Heart right ventricle (tissue), 16 donors: ENCODE results near the gene KCNJ6. TPM values are rescaled to one million over a fixed set of nuclear protein-coding genes. Genes with fewer than 3 reads are reported as not detected.

ENCODE experiments used
- ATAC-seq, 8 donors: fragments of 200-7000 bp; cut with Tn5 transposase; one replicate each; pipeline ENCODE4 v1.9.1; 2020; ENCODE audit warnings: mild to moderate bottlenecking in 8 of 8, moderate library complexity in 8 of 8, moderate number of reproducible peaks in 1 of 8
- DNase-seq, 2 donors: peaks; one replicate each; pipeline ENCODE4 v3.0.0-alpha.2; 2020
- H3K27ac ChIP-seq, 10 donors: fragments of 200-600 bp; sonication (generic) in 2 of 10; one replicate each; pipeline versions ENCODE4 v1.5.0 to v1.8.0; 2020 to 2022; ENCODE audit warnings: mild to moderate bottlenecking in 3 of 10
- H3K27me3 ChIP-seq, 7 donors: fragments of 200-600 bp; one replicate each; pipeline ENCODE4 v1.8.0; 2021 to 2022; ENCODE audit warnings: mild to moderate bottlenecking in 2 of 7
- H3K36me3 ChIP-seq, 9 donors: fragments of 200-600 bp; sonication (generic) in 1 of 9; one replicate each; pipeline versions ENCODE4 v1.5.0 to v1.8.0; 2020 to 2022; ENCODE audit warnings: mild to moderate bottlenecking in 2 of 9
- H3K4me1 ChIP-seq, 9 donors: fragments of 200-600 bp; sonication (generic) in 1 of 9; one replicate each; pipeline versions ENCODE4 v1.5.0 to v1.8.0; 2020 to 2022; ENCODE audit warnings: mild to moderate bottlenecking in 4 of 9
- H3K4me3 ChIP-seq, 10 donors: fragments of 200-600 bp; sonication (generic) in 2 of 10; one replicate each; pipeline versions ENCODE4 v1.5.0 to v1.8.0; 2020 to 2022; ENCODE audit warnings: mild to moderate bottlenecking in 7 of 10, moderate library complexity in 2 of 10
- H3K9me3 ChIP-seq, 11 donors: fragments of 200-600 bp in 10 of 11; sonication (generic) in 2 of 11; one replicate each; pipeline versions ENCODE4 v1.5.0 to v1.8.0; 2013 to 2022; ENCODE audit warnings: mild to moderate bottlenecking in 2 of 11, control low read depth in 1 of 11, moderate library complexity in 1 of 11
- WGBS, 2 donors: extraction: QIAGEN DNeasy Blood & Tissue Kit; methylation state at CpG; one replicate each; pipeline ENCODE4 v1.1.7; 2013; ENCODE audit warnings: inconsistent platforms in 1 of 2; 5-methylcytosine and 5-hydroxymethylcytosine counted together
- intact Hi-C, 10 donors: fragments of 100-400 bp; cut with DNase I; formaldehyde crosslinking; loops; one replicate each; pipeline versions ENCODE4 v1.11.1 to v1.14.2; 2022
- polyA plus RNA-seq, 2 donors: library from polyadenylated mRNA; stranded (reverse); fragments of 200-250 nt; gene quantifications; one replicate each; pipeline ENCODE4 v1.2.3, GENCODE V29; 2013
- total RNA-seq, 10 donors: library from RNA; stranded (reverse); fragmentation: NEBNext Ultra II Directional in 3 of 10; extraction: Animal tissue kit (Norgen Biotek cat#: 25700) in 3 of 10; gene quantifications; one replicate each; pipeline versions ENCODE4 v1.2.1 to v1.2.4, GENCODE V29; 2021 to 2023
- TF ChIP-seq, protein P1 (sequence below), 9 donors: fragments of 200-600 bp; sonication (generic) in 2 of 9; IDR thresholded peaks; one replicate each; pipeline versions ENCODE4 v1.5.0 to v1.8.0; 2021 to 2022; ENCODE audit warnings: antibody characterized with exemption in 9 of 9, mild to moderate bottlenecking in 5 of 9, moderate library complexity in 1 of 9
- donor health status: Arrhythmogenic right ventricular cardiomyopathy.
- donor health status: ischemic (EF 13 %, LVEDD 7.1; RV severe dilation, severe dysfunction).
- donor health status: healthy with polysubstance abuse.
- donor health status: DM: no; HTN: yes; CAD: no.
- donor health status: DM: no; HTN: no; CAD: no.
- donor health status: ischemic (EF 25% LVEDD 6.9; RV normal size, moderate dysfunction).
- donor health status: ischemic (EF 25% LVEDD 5.7; RV mildly dilated, moderate dysfunction).
- donor health status: healthy.
- donor health status: DM: yes; HTN: yes; CAD: no.
- donor health status: Ischemic cardiomyopathy.
- donor health status: ischemic (EF 35%, LVEDD 5.7; RV mildly dilated, moderate dysfunction).
- donor health status: nonischemic (EF 11% LVEDD 7.7; RV severe dilation, severe dysfunction).
- donor health status: DM: yes; HTN: yes; CAD: no.
- donor health status: PGD.
- donor health status: ischemic (EF 29% LVEDD 5.4; RV normal size, mild dysfunction).
- donor health status: nonischemic (EF 23%, LVEDD 6.1; RV moderate dilation, normal function).

The KCNJ6 gene
- total and polyA plus RNA-seq, 12 donors, result not detected

DNA sequence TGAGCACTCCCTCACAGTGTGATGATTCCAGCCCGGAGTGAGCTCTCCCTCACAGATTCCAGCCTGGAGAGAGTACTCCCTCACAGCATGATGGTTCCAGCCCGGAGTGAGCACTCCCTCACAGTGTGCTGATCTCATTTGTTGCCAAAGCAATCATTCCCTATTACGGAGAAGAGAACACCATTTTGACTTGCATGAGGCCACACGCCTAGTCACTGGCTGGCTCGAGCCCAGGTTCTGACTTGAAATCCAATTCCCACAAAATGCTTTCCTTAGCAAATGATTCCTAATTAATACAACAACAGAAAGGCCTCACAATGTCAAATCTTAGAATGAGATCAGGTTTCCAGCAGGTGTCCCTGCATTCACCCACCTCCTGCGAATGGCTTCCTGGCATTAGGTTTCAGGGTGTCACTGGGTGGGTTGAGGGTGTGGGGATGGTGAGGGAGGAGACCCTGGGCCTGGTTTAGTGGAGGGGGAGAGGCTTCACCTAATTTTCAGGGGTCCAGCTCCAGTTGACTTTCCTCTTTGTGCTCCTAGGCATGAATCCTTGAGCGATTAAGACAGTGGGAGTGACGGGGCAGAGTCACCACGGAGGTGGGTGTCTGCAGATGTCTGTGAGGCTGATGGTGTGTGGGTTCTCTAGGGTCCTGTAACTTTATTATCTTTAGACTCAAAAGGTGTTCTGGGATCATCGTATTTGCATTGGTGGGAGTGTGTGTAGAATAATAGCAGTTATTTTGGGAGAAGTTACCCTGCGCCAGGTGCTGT is 158.5 kb downstream of the KCNJ6 start:
- peaks cover 0 to 11% (median 2%) of the 10 kb centered on the region in 9 donors for H3K4me1 ChIP-seq
- ATAC-seq (no peak), DNase-seq (no peak)
- no peak overlapping the region for H3K4me3 ChIP-seq
- H3K27ac ChIP-seq, result no peak overlapping the region
- H3K27me3 ChIP-seq, result no peaks in the 10 kb centered on the region
- intact Hi-C loops, result no loop called here
- no peaks in the 10 kb centered on the region for H3K36me3 ChIP-seq
- H3K9me3 ChIP-seq, result no peaks in the 10 kb centered on the region
- TF ChIP-seq, protein P1, sequence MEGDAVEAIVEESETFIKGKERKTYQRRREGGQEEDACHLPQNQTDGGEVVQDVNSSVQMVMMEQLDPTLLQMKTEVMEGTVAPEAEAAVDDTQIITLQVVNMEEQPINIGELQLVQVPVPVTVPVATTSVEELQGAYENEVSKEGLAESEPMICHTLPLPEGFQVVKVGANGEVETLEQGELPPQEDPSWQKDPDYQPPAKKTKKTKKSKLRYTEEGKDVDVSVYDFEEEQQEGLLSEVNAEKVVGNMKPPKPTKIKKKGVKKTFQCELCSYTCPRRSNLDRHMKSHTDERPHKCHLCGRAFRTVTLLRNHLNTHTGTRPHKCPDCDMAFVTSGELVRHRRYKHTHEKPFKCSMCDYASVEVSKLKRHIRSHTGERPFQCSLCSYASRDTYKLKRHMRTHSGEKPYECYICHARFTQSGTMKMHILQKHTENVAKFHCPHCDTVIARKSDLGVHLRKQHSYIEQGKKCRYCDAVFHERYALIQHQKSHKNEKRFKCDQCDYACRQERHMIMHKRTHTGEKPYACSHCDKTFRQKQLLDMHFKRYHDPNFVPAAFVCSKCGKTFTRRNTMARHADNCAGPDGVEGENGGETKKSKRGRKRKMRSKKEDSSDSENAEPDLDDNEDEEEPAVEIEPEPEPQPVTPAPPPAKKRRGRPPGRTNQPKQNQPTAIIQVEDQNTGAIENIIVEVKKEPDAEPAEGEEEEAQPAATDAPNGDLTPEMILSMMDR (IDR thresholded peaks at IDR 0.05), result no peak
- 66 to 75% methylated on average over 11 of the region's 11 CpGs for WGBS, 2 donors

DNA sequence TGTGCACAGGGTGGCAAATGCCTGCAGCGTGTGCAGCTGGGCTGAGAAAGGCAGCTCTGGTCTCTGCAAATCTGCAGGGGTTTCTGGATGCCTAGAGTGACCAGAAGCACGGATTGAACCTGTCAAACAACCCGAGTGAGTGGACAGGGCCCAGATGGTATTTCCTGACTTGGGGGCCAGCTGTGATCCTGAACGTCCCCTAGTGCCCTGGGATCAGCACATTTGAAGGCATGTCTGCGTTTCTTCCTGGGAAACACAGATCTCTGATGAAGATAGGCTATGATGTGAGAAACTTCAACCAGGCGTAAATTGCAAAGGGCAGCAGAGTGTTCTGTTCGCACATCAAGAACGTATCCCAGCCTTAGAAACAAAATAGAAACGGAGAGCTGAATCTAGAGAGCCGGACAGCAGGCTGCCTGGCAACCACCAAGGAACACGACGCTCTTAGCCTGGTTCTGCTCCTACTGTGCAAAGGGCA is 163.1 kb downstream of the KCNJ6 start:
- TF ChIP-seq, protein P1 (IDR thresholded peaks at IDR 0.05), result no peak
- H3K36me3 ChIP-seq, result no peaks in the 10 kb centered on the region
- DNase-seq, result no peak
- peaks cover 0 to 4% (median 0%) of the 10 kb centered on the region in 7 donors for H3K27me3 ChIP-seq
- no peak overlapping the region for H3K4me3 ChIP-seq
- intact Hi-C loops, result no loop called here
- WGBS, 2 donors, result 30 to 34% methylated on average over 12 of the region's 12 CpGs
- peak; percentile 57 to 93 (median 76) for ATAC-seq
- H3K27ac ChIP-seq, result peak overlapping the region in 5 of 10 donors; percentile 36 to 63 (median 43)
- no peaks in the 10 kb centered on the region for H3K9me3 ChIP-seq
- H3K4me1 ChIP-seq, result peaks cover 0 to 12% (median 7%) of the 10 kb centered on the region in 9 donors

DNA sequence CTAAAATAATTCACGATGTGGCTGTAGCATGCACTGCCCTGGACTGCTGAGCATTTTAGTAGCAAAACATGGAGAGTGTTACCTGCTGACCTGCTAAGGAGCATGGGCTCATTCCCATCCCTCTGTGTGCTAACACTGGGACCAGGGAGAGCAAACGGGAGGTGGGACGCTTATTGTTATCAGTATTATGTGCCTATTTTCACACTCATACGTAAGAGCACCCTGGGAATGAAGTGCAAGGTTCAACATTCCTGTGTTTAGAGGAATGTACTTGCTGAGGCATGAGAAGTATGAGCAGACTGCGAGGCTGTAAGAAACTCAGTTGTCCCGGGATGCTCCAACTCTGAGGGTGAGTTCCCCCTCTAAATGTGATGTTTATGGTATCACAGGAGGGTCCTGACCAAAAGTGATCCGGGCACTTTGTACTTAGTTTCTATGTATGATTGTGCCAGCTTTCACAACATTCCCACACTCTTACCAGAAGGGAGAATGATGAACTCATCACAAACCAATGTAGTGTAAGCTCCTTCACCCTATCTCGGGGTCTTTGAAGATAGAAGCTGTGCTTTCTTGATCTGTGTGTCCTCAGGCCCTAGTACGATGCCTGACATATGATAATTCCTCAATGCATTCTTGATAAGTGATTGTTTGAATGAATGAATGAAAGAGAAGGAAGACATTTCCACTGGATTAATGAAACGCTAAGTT is 164.8 kb downstream of the KCNJ6 start:
- TF ChIP-seq, protein P1 (IDR thresholded peaks at IDR 0.05), result no peak
- ATAC-seq (peak in 7 of 8 donors; percentile 34 to 93 (median 78)), DNase-seq (no peak)
- Histone ChIP-seq H3K4me3 (no peak overlapping the region), H3K4me1 (peaks cover 0 to 12% (median 7%) of the 10 kb centered on the region in 9 donors), H3K27ac (peak overlapping the region in 1 of 10 donors; percentile 43), H3K27me3 (peaks cover 0 to 4% (median 0%) of the 10 kb centered on the region in 7 donors), H3K9me3 (no peaks in the 10 kb centered on the region), H3K36me3 (no peaks in the 10 kb centered on the region)
- intact Hi-C loops, result no loop called here
- 31 to 42% methylated on average over 10 of the region's 10 CpGs for WGBS, 2 donors

DNA sequence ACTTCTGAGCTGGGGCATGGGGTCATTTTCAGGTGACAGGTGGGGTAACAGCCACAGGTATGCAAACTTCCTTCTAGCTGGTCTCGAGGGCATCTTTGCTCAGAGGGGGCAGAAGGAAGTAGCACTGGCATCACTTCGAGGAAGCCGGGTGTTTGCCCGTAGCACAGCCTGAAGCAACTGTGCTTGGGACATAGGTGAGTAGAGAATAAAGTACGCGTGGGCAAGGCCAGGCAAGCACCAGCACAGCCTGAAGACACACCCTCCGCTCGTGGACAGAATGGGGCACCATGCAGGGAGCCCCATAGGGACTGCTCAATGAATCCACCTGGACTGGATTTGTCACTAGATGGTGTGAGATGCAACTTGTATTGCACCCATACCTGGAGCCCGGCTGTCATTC is 167.1 kb downstream of the KCNJ6 start:
- 78 to 89% methylated on average over 9 of the region's 9 CpGs for WGBS, 2 donors

More for the DNA sequence above, 167.1 kb downstream of the KCNJ6 start:
- Histone ChIP-seq H3K4me3 (no peak overlapping the region), H3K36me3 (no peaks in the 10 kb centered on the region), H3K27ac (no peak overlapping the region), H3K4me1 (peaks cover 0 to 12% (median 7%) of the 10 kb centered on the region in 9 donors), H3K27me3 (peaks cover 0 to 4% (median 0%) of the 10 kb centered on the region in 7 donors), H3K9me3 (no peaks in the 10 kb centered on the region)
- no peak for DNase-seq
- TF ChIP-seq, protein P1 (IDR thresholded peaks at IDR 0.05), result no peak
- ATAC-seq, result no peak
- intact Hi-C loops, result no loop called here
